ENCODE measurements around the gene ENTHD1. TPM values are rescaled to one million over a fixed set of nuclear protein-coding genes. Genes with fewer than 3 reads are reported as not detected.

The ENTHD1 gene
- total and polyA plus RNA-seq, 2 donors (not counting 3 experiments of a cell fraction or from before 2014, with no cell fraction given), result not detected

- Histone ChIP-seq H3K4me3 (replicated peaks in 1 of 3; ENCODE audit: insufficient read depth in 1 of 3, low read depth in 1 of 3, low read length in 3 of 3) (no peak overlapping the region), H3K79me2 (ENCODE audit: control insufficient read depth, insufficient read depth, low read length) (no peaks in the 10 kb centered on the region), H3K9me1 (replicated peaks; ENCODE audit: control insufficient read depth, extremely low read depth, insufficient read depth, low read length) (no peaks in the 10 kb centered on the region), H3K4me1 (ENCODE audit: control insufficient read depth, extremely low read depth, insufficient read depth, low read length) (no peaks in the 10 kb centered on the region), H3K36me3 (ENCODE audit: control insufficient read depth in 2 of 2, extremely low read depth in 1 of 2, insufficient read depth in 2 of 2, low read length in 2 of 2) (no peaks in the 10 kb centered on the region), H3K9me3 (replicated peaks; ENCODE audit: control insufficient read depth, insufficient read depth, low read length) (no peaks in the 10 kb centered on the region), H3K27ac (ENCODE audit: insufficient read depth, low read depth, low read length) (no peak overlapping the region), H3K27me3 (ENCODE audit: control insufficient read depth in 2 of 2, insufficient read depth in 2 of 2, low read length in 2 of 2) (peaks cover 4 to 5% of the 10 kb centered on the region in 2 experiments), H3K4me2 (ENCODE audit: insufficient read depth, low read length) (no peak overlapping the region), H2AFZ (ENCODE audit: low read depth, low read length) (no peak overlapping the region), H4K20me1 (replicated peaks; ENCODE audit: control insufficient read depth, extremely low read depth, insufficient read depth, low read length) (no peaks in the 10 kb centered on the region), H3K9ac (replicated peaks; ENCODE audit: extremely low read depth, insufficient read depth, low read length) (no peak overlapping the region)
- intact Hi-C loops (cut with micrococcal nuclease) (no loop called here), dilution Hi-C loops (cut with MboI; ENCODE audit: extremely low pct_ligation_motif_present, low sequenced_read_pairs) (no loop called here)
- FAIRE-seq (no peak), DNase-seq (ENCODE audit: low read depth, low spot score) (no peak)
- POLR2A ChIA-PET, result no interaction called here
- TF ChIP-seq EZH2 (IDR thresholded peaks at IDR 0.05; ENCODE audit: borderline replicate concordance, low read depth, low read length, severe bottlenecking) (no peak), GATA2 (IDR thresholded peaks at IDR 0.05; ENCODE audit: insufficient read depth, insufficient read length, low read depth, low read length) (no peak), JUN (IDR thresholded peaks at IDR 0.05; ENCODE audit: borderline replicate concordance, insufficient read depth, insufficient read length, low read depth) (no peak), POLR2A (IDR thresholded peaks at IDR 0.05; ENCODE audit: low read depth, low read length) (no peak), CTCF (IDR thresholded peaks at IDR 0.05; ENCODE audit: extremely low read depth in 1 of 2, insufficient read depth in 1 of 2, low read depth in 1 of 2, low read length in 2 of 2) (no peak), FOS (IDR thresholded peaks at IDR 0.05; ENCODE audit: borderline replicate concordance, insufficient read depth, low read length) (no peak), POLR2AphosphoS5 (IDR thresholded peaks at IDR 0.05; ENCODE audit: insufficient read depth, low read depth, low read length) (no peak), MYC (IDR thresholded peaks at IDR 0.05; ENCODE audit: low read depth, low read length) (no peak), MAX (IDR thresholded peaks at IDR 0.05; ENCODE audit: insufficient read depth, insufficient read length) (no peak)
- CTCF ChIA-PET, result no interaction called here
- BruUV-seq (replicated peaks), result no TSS peak
These were observed 171.1 kb downstream of the ENTHD1 start for GRCh38 chr22:39722501-39722900.
